ENCODE data around the gene C3orf20.
A peak's percentile ranks its signal among the peaks of the same experiment; 100 is the strongest.

C3orf20 gene

DNA sequence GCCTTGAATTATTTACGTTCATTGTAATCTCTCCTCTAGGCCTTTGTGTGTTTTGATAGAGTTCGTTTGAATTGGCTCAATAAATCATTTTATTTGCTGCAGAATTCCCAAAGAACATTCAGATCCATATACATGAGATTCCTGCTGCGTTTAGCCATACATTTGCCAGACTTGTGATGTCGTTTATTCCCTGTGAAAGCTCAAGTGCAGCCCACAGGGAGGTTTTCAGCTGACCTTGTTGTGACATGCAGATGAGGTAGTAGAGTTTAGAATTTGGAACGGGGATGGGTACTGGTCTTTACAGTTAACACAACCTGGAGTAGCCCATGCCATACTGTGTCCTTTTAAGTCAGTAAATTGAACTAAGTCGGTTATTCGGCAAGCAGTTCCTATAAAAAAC lies at the start of gene C3orf20:
Gene C3orf20, plus strand, starts transcription at position 301 of the 400 bp plus-strand sequence. CDS start 7,573 bp downstream, outside the sequence.
- Histone ChIP-seq H3K9ac (ENCODE audit: low read depth, low read length) (no peak within 1 kb of the TSS), H3K4me1 (ENCODE audit: insufficient read depth, low read length) (no peaks in the 10 kb centered on the region), H3K36me3 (ENCODE audit: insufficient read depth, low read length) (peaks cover 20% of the 10 kb centered on the region), H3K9me3 (ENCODE audit: control insufficient read depth, insufficient read depth, low read length) (peaks cover 3% of the 10 kb centered on the region; the same call in 1 of the 2 replicates)

DNA sequence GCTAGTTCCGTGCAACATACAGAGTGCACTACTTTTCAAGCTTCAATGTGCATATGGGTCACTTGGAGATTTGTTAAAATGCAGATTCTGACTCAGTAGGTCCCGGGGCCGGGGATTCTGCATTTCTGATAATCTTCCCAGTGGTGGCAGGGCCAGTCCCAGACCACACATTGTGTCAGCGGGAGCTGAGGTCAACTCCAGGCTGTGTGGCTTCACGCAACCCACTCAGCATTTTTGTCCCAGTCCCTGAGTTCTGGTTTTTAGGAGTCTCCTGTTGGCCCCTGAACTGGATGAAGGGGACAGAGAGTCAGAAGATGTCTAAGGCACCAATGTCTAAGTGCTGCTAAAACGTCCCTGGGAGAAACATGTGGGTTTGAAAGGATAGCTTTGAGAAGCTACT lies 49.5 kb upstream of the C3orf20 start:
- Histone ChIP-seq H3K9me3 (ENCODE audit: control insufficient read depth, insufficient read depth, low read length) (no peaks in the 10 kb centered on the region), H3K4me1 (ENCODE audit: insufficient read depth, low read length) (peaks cover 12% of the 10 kb centered on the region; the same call in 1 of the 2 replicates), H3K9ac (ENCODE audit: low read depth, low read length) (no peak overlapping the region), H3K36me3 (ENCODE audit: insufficient read depth, low read length) (no peaks in the 10 kb centered on the region)

GRCh38 chr3:14627815-14628214 lies 47.1 kb upstream of the C3orf20 start:
- Histone ChIP-seq H3K4me1 (ENCODE audit: insufficient read depth, low read length) (peaks cover 7% of the 10 kb centered on the region; the same call in 1 of the 2 replicates), H3K9me3 (ENCODE audit: control insufficient read depth, insufficient read depth, low read length) (no peaks in the 10 kb centered on the region), H3K9ac (ENCODE audit: low read depth, low read length) (no peak overlapping the region), H3K36me3 (ENCODE audit: insufficient read depth, low read length) (no peaks in the 10 kb centered on the region)

DNA sequence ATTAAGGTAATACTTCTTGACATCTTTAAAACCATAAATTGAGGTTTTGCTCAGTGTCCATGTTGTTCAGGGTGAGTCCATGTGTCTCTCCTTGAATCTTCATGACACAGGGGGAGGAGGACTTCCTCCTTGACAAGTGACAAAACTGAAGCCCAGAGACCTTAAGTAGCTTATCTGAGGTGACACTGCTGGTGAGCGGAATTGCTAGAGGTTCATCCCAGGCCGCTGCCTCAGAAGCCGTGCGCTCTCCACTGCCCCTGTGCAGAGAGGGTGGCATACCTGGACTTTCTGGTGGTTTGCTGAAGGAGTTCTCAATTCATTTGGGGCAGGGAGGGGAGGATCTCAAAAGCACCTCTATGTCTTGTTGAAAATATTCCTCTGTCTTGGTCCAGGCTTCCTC lies 46.5 kb upstream of the C3orf20 start:
- Histone ChIP-seq H3K9me3 (ENCODE audit: control insufficient read depth, insufficient read depth, low read length) (no peaks in the 10 kb centered on the region), H3K36me3 (ENCODE audit: insufficient read depth, low read length) (no peaks in the 10 kb centered on the region), H3K4me1 (ENCODE audit: insufficient read depth, low read length) (peaks cover 7% of the 10 kb centered on the region; the same call in 1 of the 2 replicates), H3K9ac (ENCODE audit: low read depth, low read length) (no peak overlapping the region)

DNA sequence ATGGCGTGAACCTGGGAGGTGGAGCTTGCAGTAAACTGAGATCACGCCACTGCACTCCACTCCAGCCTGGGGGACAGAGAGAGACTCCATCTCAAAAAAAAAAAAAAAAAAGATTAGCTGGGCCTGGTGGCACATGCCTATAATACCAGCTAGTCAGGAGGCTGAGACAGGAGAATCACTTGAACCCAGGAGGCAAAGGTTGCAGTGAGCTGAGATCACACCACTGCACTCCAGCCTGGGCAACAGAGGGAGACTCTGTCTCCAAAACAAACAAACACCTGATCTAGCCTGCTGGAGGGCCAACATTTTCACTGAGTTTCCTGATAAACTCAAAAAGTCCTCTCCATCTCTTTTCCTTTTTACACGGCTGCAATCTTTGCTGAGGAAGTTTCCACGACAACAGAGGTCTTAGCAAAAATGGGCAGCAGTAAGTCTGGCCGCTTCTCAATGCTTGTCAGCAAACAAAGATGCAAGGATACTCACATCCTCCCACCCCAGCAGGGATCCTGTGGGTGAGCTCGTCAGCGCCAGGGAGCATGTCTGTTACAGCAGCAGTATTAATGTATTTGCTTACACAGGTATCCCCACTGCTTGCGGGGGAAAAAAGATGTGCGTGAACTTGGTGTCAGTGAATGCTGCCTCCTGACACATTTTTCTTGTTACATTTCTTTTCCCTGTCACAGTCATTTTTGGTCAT lies 44.4 kb upstream of the C3orf20 start:
- H3K4me1 ChIP-seq (ENCODE audit: insufficient read depth, low read length), result no peaks in the 10 kb centered on the region
- H3K9ac ChIP-seq (ENCODE audit: low read depth, low read length), result no peak overlapping the region
- H3K9me3 ChIP-seq (ENCODE audit: control insufficient read depth, insufficient read depth, low read length), result no peaks in the 10 kb centered on the region
- no peaks in the 10 kb centered on the region for H3K36me3 ChIP-seq (ENCODE audit: insufficient read depth, low read length)

DNA sequence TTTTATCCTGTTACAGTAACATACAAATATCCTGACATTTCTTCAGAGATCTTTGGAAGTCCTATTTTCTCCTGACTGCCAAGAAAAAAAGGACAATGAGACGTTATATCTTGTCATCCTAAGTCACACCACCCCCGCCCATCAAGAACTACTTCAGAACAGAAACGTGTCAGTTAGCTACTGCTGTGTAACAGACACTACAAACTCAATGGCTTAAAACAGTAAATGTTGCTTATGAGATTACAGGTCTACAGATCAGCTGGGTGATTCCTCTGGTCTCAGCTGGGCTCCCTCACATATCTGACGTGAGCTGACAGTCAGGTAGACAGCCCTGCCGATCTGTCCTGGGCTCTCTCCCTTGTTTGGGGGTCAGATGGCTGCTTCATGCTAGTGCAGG lies 43.8 kb upstream of the C3orf20 start:
- H3K36me3 ChIP-seq (ENCODE audit: insufficient read depth, low read length), result no peaks in the 10 kb centered on the region
- no peak overlapping the region for H3K9ac ChIP-seq (ENCODE audit: low read depth, low read length)
- H3K9me3 ChIP-seq (ENCODE audit: control insufficient read depth, insufficient read depth, low read length), result no peaks in the 10 kb centered on the region
- H3K4me1 ChIP-seq (ENCODE audit: insufficient read depth, low read length), result no peaks in the 10 kb centered on the region

GRCh38 chr3:14631687-14632441 lies 43.1 kb upstream of the C3orf20 start:
- H3K9me3 ChIP-seq (ENCODE audit: control insufficient read depth, insufficient read depth, low read length), result no peaks in the 10 kb centered on the region
- no peaks in the 10 kb centered on the region for H3K4me1 ChIP-seq (ENCODE audit: insufficient read depth, low read length)
- no peaks in the 10 kb centered on the region for H3K36me3 ChIP-seq (ENCODE audit: insufficient read depth, low read length)
- no peak overlapping the region for H3K9ac ChIP-seq (ENCODE audit: low read depth, low read length)

DNA sequence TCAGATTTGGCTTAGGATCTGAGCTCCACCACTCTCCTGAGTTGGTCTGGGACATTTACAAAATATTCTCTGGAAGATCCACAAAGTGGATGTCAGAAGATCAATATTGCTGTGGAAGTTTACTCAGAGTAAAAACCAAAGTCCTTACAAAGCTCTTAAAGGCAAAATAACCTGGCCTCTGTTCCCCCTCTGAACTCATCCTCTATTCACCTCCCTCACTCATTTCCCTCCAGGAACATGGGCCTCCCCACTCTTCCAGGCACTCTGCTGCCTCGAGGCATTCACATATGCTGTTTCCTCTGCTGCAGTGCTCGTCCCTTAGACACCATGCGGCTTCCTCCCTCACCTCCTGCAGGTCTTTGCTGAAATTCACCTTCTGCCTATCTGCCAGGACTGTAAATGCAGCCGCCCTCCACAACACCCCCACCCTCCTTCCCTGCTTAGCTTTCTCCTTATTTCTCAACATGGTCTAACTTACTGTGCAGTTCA lies 42.5 kb upstream of the C3orf20 start:
- Histone ChIP-seq H3K4me1 (ENCODE audit: insufficient read depth, low read length) (no peaks in the 10 kb centered on the region), H3K9me3 (ENCODE audit: control insufficient read depth, insufficient read depth, low read length) (no peaks in the 10 kb centered on the region), H3K36me3 (ENCODE audit: insufficient read depth, low read length) (no peaks in the 10 kb centered on the region)

DNA sequence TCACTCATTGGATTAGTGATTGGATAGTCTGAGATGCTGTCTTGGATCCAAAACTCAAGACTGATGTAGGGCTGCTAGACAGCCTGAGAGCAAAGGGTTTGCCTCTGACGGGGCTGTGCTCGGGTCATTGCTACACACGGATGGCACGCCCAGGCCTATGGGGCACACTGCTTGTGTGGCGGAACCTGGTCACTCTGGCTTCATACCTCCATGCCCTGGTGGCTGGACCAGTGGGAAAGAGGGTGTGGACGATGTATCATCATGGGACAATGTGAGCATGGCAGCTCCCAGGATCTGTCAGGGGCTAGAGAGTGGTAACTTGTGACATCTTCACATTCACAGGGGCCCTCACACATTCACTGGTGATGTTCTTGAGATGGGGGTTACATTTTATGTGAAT lies 41.5 kb upstream of the C3orf20 start:
- no peaks in the 10 kb centered on the region for H3K36me3 ChIP-seq (ENCODE audit: insufficient read depth, low read length)
- H3K9ac ChIP-seq (ENCODE audit: low read depth, low read length), result no peak overlapping the region
- H3K4me1 ChIP-seq (ENCODE audit: insufficient read depth, low read length), result no peaks in the 10 kb centered on the region
- H3K9me3 ChIP-seq (ENCODE audit: control insufficient read depth, insufficient read depth, low read length), result no peaks in the 10 kb centered on the region

More for the DNA sequence above, 42.5 kb upstream of the C3orf20 start:
- no peak overlapping the region for H3K9ac ChIP-seq (ENCODE audit: low read depth, low read length)

DNA sequence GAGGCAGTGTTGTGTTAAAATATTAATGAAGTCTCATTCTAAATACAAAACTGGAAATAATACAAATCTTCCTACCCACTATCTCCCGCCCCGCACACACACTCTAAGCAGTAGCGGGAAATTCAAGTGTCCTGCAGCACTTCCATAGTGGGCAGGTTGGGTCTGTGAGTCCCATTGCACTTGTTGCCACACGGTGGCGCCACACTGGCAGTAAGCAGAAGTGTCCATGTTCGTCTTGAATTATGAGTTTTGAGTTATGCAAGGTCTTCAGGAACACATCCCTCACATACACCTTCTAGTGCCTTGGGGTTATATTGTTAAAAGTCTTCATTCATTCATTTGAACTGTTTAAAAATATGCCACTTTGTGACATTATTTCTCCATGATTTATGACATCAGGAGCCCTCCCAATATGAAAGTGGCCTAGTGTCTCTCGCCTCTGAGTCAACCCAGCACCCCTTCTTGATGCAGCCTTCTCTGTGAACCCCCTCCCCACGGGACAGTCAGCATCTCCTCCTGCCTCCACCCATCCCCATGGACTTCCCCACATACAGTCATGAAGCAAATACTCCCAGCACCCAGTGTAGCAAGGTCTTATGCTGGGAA lies 41.0 kb upstream of the C3orf20 start:
- H3K36me3 ChIP-seq (ENCODE audit: insufficient read depth, low read length), result no peaks in the 10 kb centered on the region
- no peak overlapping the region for H3K9ac ChIP-seq (ENCODE audit: low read depth, low read length)
- no peaks in the 10 kb centered on the region for H3K9me3 ChIP-seq (ENCODE audit: control insufficient read depth, insufficient read depth, low read length)
- H3K4me1 ChIP-seq (ENCODE audit: insufficient read depth, low read length), result no peaks in the 10 kb centered on the region

DNA sequence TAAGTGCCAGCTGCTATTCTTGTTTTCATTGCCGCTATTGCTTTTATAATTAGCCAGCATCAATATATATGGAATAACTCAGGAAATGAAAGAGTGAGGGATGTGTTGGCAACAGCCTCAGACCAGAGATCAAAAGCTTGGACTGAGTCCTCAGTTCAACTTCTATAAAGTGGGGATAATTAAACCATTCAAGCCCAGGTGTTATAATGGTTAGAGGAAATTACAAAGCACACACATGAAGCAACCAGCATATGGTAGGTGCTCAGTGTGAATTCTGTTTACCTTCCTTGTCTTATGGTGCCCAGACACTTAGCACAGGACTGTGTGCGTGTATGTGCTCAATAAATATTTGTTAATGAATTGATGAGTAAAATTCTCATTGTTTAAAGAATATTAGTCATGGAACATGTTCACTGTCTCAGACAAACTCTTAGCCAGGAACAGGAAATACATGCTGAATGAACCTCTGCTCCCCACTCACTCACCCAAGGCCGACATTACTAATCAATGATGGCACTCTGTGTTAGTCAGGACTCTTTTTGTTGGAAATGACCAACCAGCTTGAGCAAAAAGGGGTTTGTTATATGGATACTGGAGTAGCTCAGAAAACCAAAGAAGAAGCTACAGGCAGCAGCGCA lies 40.1 kb upstream of the C3orf20 start:
- Histone ChIP-seq H3K9me3 (ENCODE audit: control insufficient read depth, insufficient read depth, low read length) (no peaks in the 10 kb centered on the region), H3K9ac (ENCODE audit: low read depth, low read length) (no peak overlapping the region), H3K36me3 (ENCODE audit: insufficient read depth, low read length) (no peaks in the 10 kb centered on the region), H3K4me1 (ENCODE audit: insufficient read depth, low read length) (no peaks in the 10 kb centered on the region)

DNA sequence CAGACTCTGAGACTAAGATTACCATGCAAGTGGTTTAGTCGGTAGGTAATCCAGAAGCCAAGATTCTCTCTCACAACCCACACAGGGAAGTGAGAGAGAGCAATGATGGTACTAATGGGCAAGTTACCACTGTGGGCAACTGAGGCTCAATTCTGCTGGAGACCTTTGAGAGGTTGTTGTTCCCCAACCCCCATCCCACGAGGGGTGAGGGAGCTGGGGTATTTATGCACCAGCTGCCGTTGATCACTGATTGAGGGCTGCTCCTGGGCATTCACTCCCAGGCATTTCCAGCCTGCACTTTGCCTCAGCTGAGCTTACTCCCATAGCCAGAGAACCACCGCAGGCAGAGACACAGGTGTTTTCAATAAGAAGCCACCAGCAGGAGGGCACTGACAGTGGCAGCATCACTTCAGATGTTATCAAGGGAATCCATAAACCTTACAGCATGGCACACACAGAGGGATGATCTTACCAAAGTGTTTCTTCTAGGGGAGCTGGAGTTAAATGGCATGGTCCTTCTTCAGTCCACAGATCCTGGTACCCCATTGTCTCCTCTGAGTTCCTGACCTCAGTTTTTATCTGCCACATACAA lies 38.3 kb upstream of the C3orf20 start:
- no peaks in the 10 kb centered on the region for H3K36me3 ChIP-seq (ENCODE audit: insufficient read depth, low read length)
- H3K4me1 ChIP-seq (ENCODE audit: insufficient read depth, low read length), result no peaks in the 10 kb centered on the region
- no peaks in the 10 kb centered on the region for H3K9me3 ChIP-seq (ENCODE audit: control insufficient read depth, insufficient read depth, low read length)
- H3K9ac ChIP-seq (ENCODE audit: low read depth, low read length), result no peak overlapping the region

GRCh38 chr3:14640157-14640562 lies 34.8 kb upstream of the C3orf20 start:
- Histone ChIP-seq H3K36me3 (ENCODE audit: insufficient read depth, low read length) (no peaks in the 10 kb centered on the region), H3K4me1 (ENCODE audit: insufficient read depth, low read length) (no peaks in the 10 kb centered on the region), H3K9me3 (ENCODE audit: control insufficient read depth, insufficient read depth, low read length) (no peaks in the 10 kb centered on the region), H3K9ac (ENCODE audit: low read depth, low read length) (peak overlapping the region; percentile 5; the same call in 1 of the 2 replicates)

- no peaks in the 10 kb centered on the region for H3K4me1 ChIP-seq (ENCODE audit: insufficient read depth, low read length)
- no peak overlapping the region for H3K9ac ChIP-seq (ENCODE audit: low read depth, low read length)
Observed at GRCh38 chr3:14640734-14641133, 34.2 kb upstream of the C3orf20 start.

More at GRCh38 chr3:14640734-14641133, 34.2 kb upstream of the C3orf20 start:
- Histone ChIP-seq H3K9me3 (ENCODE audit: control insufficient read depth, insufficient read depth, low read length) (no peaks in the 10 kb centered on the region), H3K36me3 (ENCODE audit: insufficient read depth, low read length) (no peaks in the 10 kb centered on the region)

Measured in ES-I3 (cell line).